BE2C (cell line): ENCODE measurements around the gene ANP32E.
"Not testable (repeated sequence)": the region's sequence is repeated elsewhere in the genome, so short reads cannot be mapped to it uniquely, and the experiment has no call there.

Experiments used
- DNase-seq: peaks from one replicate; pipeline ENCODE4 v3.0.0-alpha.2; 2020
- H3K27me3 ChIP-seq: fragments of 250-450 bp; sonication (Bioruptor Pico); 2 replicates; pipeline ENCODE4 v1.5.1; 2020; ENCODE audit warnings: mild to moderate bottlenecking
- H3K36me3 ChIP-seq: fragments of 250-450 bp; sonication (Bioruptor Pico); 2 replicates; pipeline ENCODE4 v1.5.1; 2020; ENCODE audit warnings: mild to moderate bottlenecking
- H3K4me1 ChIP-seq: fragments of 250-450 bp; sonication (Bioruptor Pico); 2 replicates; pipeline ENCODE4 v1.5.1; 2020
- H3K4me3 ChIP-seq: 2 replicates; pipeline ENCODE4 v1.5.1; 2011; ENCODE audit warnings: low read depth, low read length
- H3K9me3 ChIP-seq: fragments of 250-450 bp; sonication (Bioruptor Pico); 2 replicates; pipeline ENCODE4 v1.5.1; 2020
- CTCF ChIP-seq: IDR thresholded peaks from 2 replicates; pipeline ENCODE4 v1.5.1; 2012; ENCODE audit warnings: mild to moderate bottlenecking, low read depth, low read length

The ANP32E gene

DNA sequence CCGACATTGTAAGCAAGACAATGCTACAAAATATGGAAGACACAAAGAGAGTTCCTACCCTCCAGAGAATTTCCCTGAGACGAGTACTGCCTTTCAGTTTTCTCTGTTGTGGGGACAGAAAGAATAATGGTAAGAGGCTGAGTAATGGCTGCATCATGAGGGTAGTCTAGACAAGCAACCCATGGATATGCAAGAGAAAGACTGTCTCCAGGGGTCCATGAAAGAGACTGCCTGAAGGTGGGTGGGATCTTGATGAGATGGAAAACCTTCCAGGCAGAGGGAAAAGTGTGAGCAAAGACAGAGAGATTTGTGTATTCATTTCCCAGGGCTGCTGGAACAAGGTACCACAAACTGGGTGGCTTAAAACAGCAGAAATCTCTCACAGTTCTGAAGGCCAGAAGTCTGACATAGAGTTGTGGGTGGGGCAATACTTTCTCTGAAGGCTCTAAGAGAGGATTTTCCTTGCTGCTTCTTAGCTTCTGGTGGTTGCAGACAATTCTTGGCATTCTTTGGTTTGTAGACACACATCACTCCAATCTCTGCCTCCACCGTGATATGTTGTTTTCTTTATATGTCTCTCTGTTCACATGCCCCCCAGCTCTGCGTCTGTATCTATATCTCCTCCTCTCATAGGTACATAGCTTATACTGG lies 41.4 kb downstream of the ANP32E start:
- DNase-seq, result no peak
- Histone ChIP-seq H3K4me1 (no peaks in the 10 kb centered on the region), H3K36me3 (no peaks in the 10 kb centered on the region), H3K9me3 (no peaks in the 10 kb centered on the region), H3K27me3 (no peaks in the 10 kb centered on the region), H3K4me3 (no peak overlapping the region)
- TF ChIP-seq CTCF, result no peak

GRCh38 chr1:150192012-150192411 lies 43.9 kb downstream of the ANP32E start:
- Histone ChIP-seq H3K9me3 (no peaks in the 10 kb centered on the region), H3K4me3 (no peak overlapping the region), H3K27me3 (no peaks in the 10 kb centered on the region), H3K36me3 (no peaks in the 10 kb centered on the region), H3K4me1 (no peaks in the 10 kb centered on the region)
- DNase-seq, result no peak
- TF ChIP-seq CTCF, result no peak

DNA sequence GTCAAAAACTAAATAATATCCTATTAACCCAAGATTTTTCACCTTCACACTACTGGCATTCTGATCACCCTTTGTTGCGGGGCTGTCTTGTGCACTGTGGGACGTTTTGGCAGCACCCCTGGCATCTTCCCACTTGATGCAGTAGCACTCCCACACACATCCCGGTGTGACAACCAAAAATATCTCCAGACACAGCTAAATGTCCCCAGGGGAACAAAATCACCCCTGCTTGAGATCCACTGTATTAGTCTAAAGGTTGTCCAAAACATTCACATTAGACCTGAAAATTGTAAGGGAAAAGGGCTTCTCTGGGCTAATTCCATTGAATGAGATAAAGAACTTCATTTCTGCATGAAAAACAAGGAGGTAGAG lies 48.4 kb downstream of the ANP32E start:
- no peaks in the 10 kb centered on the region for H3K36me3 ChIP-seq
- no peaks in the 10 kb centered on the region for H3K4me1 ChIP-seq
- no peak; the same call in 1 of the 2 replicates for TF ChIP-seq CTCF
- H3K4me3 ChIP-seq, result no peak overlapping the region
- H3K27me3 ChIP-seq, result no peaks in the 10 kb centered on the region
- no peaks in the 10 kb centered on the region for H3K9me3 ChIP-seq
- DNase-seq, result no peak

DNA sequence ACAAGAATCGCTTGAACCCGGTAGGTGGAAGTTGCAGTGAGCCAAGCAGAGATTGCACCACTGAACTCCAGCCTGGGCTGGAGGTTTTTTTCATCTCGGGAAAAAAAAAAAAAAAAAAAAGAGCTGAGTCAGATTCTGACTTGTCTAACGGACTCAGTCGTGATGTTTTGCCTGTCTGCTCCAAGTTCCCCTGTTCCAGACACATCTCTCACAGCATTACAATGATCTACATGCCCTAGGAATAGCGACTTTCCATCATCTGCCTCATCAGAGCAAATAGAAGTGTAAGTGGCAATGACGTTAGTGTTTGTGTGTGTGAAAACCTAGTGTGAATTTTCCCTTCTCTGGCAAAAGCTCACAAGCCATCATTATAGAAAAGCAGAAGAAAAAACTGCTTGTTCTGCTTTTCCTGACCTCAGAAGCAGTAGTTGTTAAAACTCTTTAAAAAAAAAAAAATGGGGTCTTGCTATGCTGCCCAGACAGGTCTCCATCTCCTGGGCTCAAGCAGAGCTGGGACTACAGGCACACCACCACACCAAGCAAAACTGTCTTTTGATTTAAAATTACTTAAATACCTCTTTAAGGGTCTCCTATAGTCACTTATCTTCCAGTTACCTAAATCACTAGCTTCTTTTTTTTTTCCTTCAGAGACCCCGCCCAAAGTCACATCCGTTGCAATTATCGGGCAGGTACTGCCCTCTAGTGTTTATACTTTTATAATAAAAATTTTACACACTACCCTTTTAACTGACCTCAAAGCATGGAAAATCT lies 48.9 kb downstream of the ANP32E start:
- peak; percentile 14 for DNase-seq
- Histone ChIP-seq H3K4me1 (no peaks in the 10 kb centered on the region), H3K4me3 (no peak overlapping the region)

DNA sequence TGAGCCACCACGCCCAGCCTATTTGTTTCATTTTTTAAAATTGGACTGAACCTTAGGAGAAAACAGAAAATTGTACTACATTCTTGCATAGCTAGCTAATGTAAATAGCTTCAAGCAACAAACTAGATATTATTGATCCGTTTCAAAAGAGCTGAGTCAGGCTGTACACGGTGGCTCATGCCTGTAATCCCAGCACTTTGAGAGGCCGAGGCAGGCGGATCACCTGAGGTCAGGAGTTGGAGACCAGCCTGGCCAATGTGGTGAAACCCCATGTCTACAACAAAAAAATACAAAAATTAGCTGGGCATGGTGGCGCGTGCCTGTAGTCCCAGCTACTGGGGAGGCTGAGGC lies 49.5 kb downstream of the ANP32E start:
- not testable (repeated sequence) for H3K9me3 ChIP-seq, H3K4me3 ChIP-seq, H3K4me1 ChIP-seq, DNase-seq, H3K36me3 ChIP-seq, H3K27me3 ChIP-seq

More for the DNA sequence above, 48.9 kb downstream of the ANP32E start:
- Histone ChIP-seq H3K36me3 (no peaks in the 10 kb centered on the region), H3K27me3 (no peaks in the 10 kb centered on the region), H3K9me3 (no peaks in the 10 kb centered on the region)
- TF ChIP-seq CTCF, result peak; percentile 55

GRCh38 chr1:150185481-150185880 lies 50.4 kb downstream of the ANP32E start:
- H3K36me3 ChIP-seq, result no peaks in the 10 kb centered on the region
- no peak for TF ChIP-seq CTCF
- DNase-seq, result no peak
- H3K27me3 ChIP-seq, result no peaks in the 10 kb centered on the region
- no peaks in the 10 kb centered on the region for H3K9me3 ChIP-seq
- H3K4me1 ChIP-seq, result no peaks in the 10 kb centered on the region
- no peak overlapping the region for H3K4me3 ChIP-seq
